Nucleus accumbens (tissue), 56 donors: ENCODE measurements around the gene NPNT.

Experiments used
- DNase-seq, 56 donors: peaks; one replicate each; lab custom pipeline; 2025; lab: John Stamatoyannopoulos, UW

NPNT gene

DNA sequence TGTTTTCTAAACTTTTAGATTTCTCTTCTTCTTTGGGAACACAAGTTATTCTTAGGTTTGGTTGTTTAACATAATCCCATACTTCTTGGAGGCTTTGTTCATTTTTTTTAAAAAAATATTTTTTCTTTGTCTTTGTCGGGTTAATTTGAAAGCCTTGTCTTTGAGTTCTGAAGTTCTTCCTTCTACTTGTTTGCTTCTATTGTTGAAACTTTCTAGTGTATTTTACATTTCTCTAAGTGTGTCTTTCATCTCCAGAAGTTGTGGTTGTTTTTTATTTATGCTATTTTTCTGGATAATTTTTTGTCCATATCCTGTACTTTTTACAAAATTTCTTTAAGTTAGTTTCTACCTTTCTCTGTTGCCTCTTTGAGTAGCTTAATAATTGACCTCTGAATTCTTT lies 116.1 kb downstream of the NPNT start:
- DNase-seq, result no peak

DNA sequence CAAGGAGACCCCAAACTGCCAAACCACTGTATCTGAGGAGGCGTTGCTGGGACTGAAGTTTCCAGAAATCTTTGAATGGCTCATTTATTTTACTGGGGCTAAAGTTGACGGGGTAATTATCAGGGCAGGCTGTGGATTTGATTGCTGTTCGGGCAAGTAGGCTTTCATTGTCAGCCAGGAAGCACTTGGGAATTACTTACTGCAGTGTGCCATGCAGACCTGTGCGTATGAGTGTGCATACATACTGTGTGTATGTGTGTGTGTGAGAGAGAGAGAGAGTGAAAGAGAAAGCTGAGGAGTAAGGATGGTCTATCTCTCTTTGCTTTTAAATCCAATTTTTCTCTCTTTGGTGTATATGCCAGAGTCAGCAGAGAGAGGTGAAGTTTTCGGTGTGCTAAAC lies 122.7 kb downstream of the NPNT start:
- no peak for DNase-seq

DNA sequence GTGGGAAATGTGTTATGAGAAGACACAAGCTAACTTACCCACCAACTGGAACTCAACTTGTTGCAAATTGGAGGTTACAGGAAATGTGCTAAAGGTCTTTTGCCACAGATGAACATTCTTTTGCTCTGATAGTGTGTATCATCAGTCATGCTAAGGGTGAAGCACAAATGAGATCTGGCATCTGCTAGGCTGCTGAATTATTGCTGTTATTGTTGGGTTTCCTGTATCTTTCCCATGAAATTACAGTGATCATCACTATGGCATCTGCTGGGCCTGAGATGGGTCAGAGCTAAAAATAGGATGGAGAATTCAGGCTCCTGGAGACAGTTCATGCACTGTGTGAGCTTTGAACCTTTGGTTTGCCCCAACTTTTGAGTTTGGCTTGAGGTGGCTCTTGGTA lies 124.5 kb downstream of the NPNT start:
- DNase-seq, result no peak
